CD4-positive, alpha-beta T cell (primary cell): ENCODE measurements around the gene JOSD2. TPM values are rescaled to one million over a fixed set of nuclear protein-coding genes. Genes with fewer than 3 reads are reported as not detected.
"Not testable (repeated sequence)": the region's sequence is repeated elsewhere in the genome, so short reads cannot be mapped to it uniquely, and the experiment has no call there.

Source experiments
- ATAC-seq: fragments of 200-7000 bp; cut with Tn5 transposase; one replicate; pipeline ENCODE4 v1.10.0; 2022; ENCODE audit warnings: mild to moderate bottlenecking; ENCODE audit not compliant: poor library complexity
- CTCF ChIA-PET: fragments of 350-600 bp; sonication (Branson Sonifier 250); formaldehyde crosslinking; loops from one replicate; lab custom pipeline; 2021; ENCODE audit warnings: antibody characterized with exemption, inconsistent platforms; lab: Charles Lee
- POLR2A ChIA-PET: fragments of 350-600 bp; sonication (Branson Sonifier 250); formaldehyde crosslinking; loops from one replicate; lab custom pipeline; 2021; ENCODE audit warnings: antibody characterized with exemption, inconsistent platforms; lab: Charles Lee
- DNase-seq, 14 experiments: peaks; one replicate each; pipeline ENCODE4 v3.0.0-alpha.2; 2013 to 2020; ENCODE audit warnings: mixed read lengths in 2 of 14
- H3K27ac ChIP-seq, 2 donors: one replicate each; pipeline versions ENCODE4 v1.5.1 to v1.7.0; 2013; ENCODE audit warnings: low read length in 2 of 2, low read depth in 1 of 2, mild to moderate bottlenecking in 1 of 2
- H3K27me3 ChIP-seq, 2 experiments: 1 replicate in 1 of 2; 2 replicates in 1 of 2; pipeline versions ENCODE4 v1.6.1 to v1.7.0; 2013; ENCODE audit warnings: low read length in 2 of 2, control low read depth in 1 of 2, mild to moderate bottlenecking in 1 of 2, moderate library complexity in 1 of 2; ENCODE audit not compliant: insufficient read depth in 2 of 2, control insufficient read depth in 1 of 2
- H3K36me3 ChIP-seq: one replicate; pipeline ENCODE4 v1.6.1; 2013; ENCODE audit warnings: low read length, control low read depth; ENCODE audit not compliant: insufficient read depth
- H3K4me1 ChIP-seq: one replicate; pipeline ENCODE4 v1.6.1; 2013; ENCODE audit warnings: low read length, control low read depth; ENCODE audit not compliant: insufficient read depth
- H3K4me3 ChIP-seq: one replicate; pipeline ENCODE4 v1.5.1; 2013; ENCODE audit warnings: mild to moderate bottlenecking, low read length, moderate library complexity
- H3K9me3 ChIP-seq, 2 experiments: 1 replicate in 1 of 2; 2 replicates in 1 of 2; pipeline versions ENCODE4 v1.6.1 to v1.7.0; 2013; ENCODE audit warnings: low read length in 2 of 2, mild to moderate bottlenecking in 2 of 2, control low read depth in 1 of 2, moderate library complexity in 1 of 2; ENCODE audit not compliant: control insufficient read depth in 1 of 2, insufficient read depth in 1 of 2
- H3K27ac Mint-ChIP-seq: one replicate; pipeline ENCODE4 v1.8.0; 2020; ENCODE audit warnings: mixed read lengths
- H3K27me3 Mint-ChIP-seq: one replicate; pipeline ENCODE4 v1.8.0; 2021; ENCODE audit warnings: mixed read lengths
- H3K36me3 Mint-ChIP-seq: one replicate; pipeline ENCODE4 v1.8.0; 2021; ENCODE audit warnings: low read depth, mixed read lengths
- H3K4me1 Mint-ChIP-seq: one replicate; pipeline ENCODE4 v1.8.0; 2021; ENCODE audit warnings: low read depth, mixed read lengths
- H3K4me3 Mint-ChIP-seq: one replicate; pipeline ENCODE4 v1.8.0; 2020; ENCODE audit warnings: mild to moderate bottlenecking, mixed read lengths
- H3K9me3 Mint-ChIP-seq: one replicate; pipeline ENCODE4 v1.8.0; 2020; ENCODE audit warnings: mixed read lengths
- intact Hi-C, 2 experiments: fragments of 100-400 bp; cut with DNase I in 1 of 2; cut with micrococcal nuclease in 1 of 2; formaldehyde crosslinking; loops; one replicate each; pipeline versions ENCODE4 v1.15.1 to v1.9.0; 2023 to 2025; cut with DNase I, micrococcal nuclease
- total RNA-seq, 174 experiments: library from RNA in 2 of 174; stranded (reverse) in 2 of 174; gene quantifications; one replicate each; pipeline ENCODE4 v1.2.3 and lab custom pipeline; 2021 to 2026
- TF ChIP-seq, protein P1 (sequence below): fragments of 200-600 bp; IDR thresholded peaks from one replicate; pipeline ENCODE4 v1.8.0; 2022; ENCODE audit warnings: antibody characterized with exemption, mild to moderate bottlenecking

JOSD2 gene
- total RNA-seq, 2 experiments from 2014 or later: 11.7 to 11.9 TPM

GRCh38 chr19:50534478-50534877, 23.5 kb upstream of the JOSD2 start:
- Histone ChIP-seq H3K27ac (no peak overlapping the region), H3K27me3 (peaks cover 3 to 17% of the 10 kb centered on the region in 2 experiments), H3K4me1 (no peaks in the 10 kb centered on the region), H3K9me3 (peaks cover 7 to 35% of the 10 kb centered on the region in 2 experiments), H3K36me3 (no peaks in the 10 kb centered on the region), H3K4me3 (no peak overlapping the region)
- Mint-ChIP-seq H3K36me3 (no peaks in the 10 kb centered on the region), H3K27ac (no peak overlapping the region), H3K27me3 (peaks cover 30% of the 10 kb centered on the region), H3K4me1 (no peaks in the 10 kb centered on the region), H3K9me3 (peaks cover 3% of the 10 kb centered on the region), H3K4me3 (no peak overlapping the region)
- DNase-seq (no peak), ATAC-seq (no peak)
- ChIA-PET POLR2A (no interaction called here), CTCF (no interaction called here)
- TF ChIP-seq, protein P1, sequence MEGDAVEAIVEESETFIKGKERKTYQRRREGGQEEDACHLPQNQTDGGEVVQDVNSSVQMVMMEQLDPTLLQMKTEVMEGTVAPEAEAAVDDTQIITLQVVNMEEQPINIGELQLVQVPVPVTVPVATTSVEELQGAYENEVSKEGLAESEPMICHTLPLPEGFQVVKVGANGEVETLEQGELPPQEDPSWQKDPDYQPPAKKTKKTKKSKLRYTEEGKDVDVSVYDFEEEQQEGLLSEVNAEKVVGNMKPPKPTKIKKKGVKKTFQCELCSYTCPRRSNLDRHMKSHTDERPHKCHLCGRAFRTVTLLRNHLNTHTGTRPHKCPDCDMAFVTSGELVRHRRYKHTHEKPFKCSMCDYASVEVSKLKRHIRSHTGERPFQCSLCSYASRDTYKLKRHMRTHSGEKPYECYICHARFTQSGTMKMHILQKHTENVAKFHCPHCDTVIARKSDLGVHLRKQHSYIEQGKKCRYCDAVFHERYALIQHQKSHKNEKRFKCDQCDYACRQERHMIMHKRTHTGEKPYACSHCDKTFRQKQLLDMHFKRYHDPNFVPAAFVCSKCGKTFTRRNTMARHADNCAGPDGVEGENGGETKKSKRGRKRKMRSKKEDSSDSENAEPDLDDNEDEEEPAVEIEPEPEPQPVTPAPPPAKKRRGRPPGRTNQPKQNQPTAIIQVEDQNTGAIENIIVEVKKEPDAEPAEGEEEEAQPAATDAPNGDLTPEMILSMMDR: no peak
- intact Hi-C loops: loop anchor here in 1 of 2 experiments (10.0 kb wide), 1 partner anchor 390 kb away; no protein-coding TSS in a partner anchor

- no peak for ATAC-seq
- Histone ChIP-seq H3K4me1 (no peaks in the 10 kb centered on the region), H3K27ac (no peak overlapping the region), H3K27me3 (peaks cover 1 to 17% of the 10 kb centered on the region in 2 experiments), H3K4me3 (no peak overlapping the region), H3K9me3 (peaks cover 7 to 34% of the 10 kb centered on the region in 2 experiments), H3K36me3 (no peaks in the 10 kb centered on the region)
- Mint-ChIP-seq H3K27ac (no peak overlapping the region), H3K9me3 (peaks cover 3% of the 10 kb centered on the region), H3K4me1 (no peaks in the 10 kb centered on the region), H3K4me3 (no peak overlapping the region), H3K27me3 (peaks cover 30% of the 10 kb centered on the region), H3K36me3 (no peaks in the 10 kb centered on the region)
- intact Hi-C loops: loop anchor here in 1 of 2 experiments (10.0 kb wide), 1 partner anchor 392 kb away; no protein-coding TSS in a partner anchor
- DNase-seq: no peak
- CTCF ChIA-PET: no interaction called here
- TF ChIP-seq, protein P1: no peak
- POLR2A ChIA-PET: no interaction called here
Measured at GRCh38 chr19:50532952-50533351, 22.0 kb upstream of the JOSD2 start.

- intact Hi-C loops: loop anchor here in 1 of 2 experiments (10.0 kb wide), 1 partner anchor 394 kb away; no protein-coding TSS in a partner anchor
Measured at GRCh38 chr19:50531171-50531612, 20.2 kb upstream of the JOSD2 start.

GRCh38 chr19:50528052-50528451, 17.1 kb upstream of the JOSD2 start:
- H3K27ac ChIP-seq, H3K4me3 Mint-ChIP-seq, H3K36me3 Mint-ChIP-seq, ATAC-seq, CTCF ChIA-PET, DNase-seq, H3K4me3 ChIP-seq, intact Hi-C loops, H3K9me3 Mint-ChIP-seq, POLR2A ChIA-PET, H3K27ac Mint-ChIP-seq, H3K36me3 ChIP-seq, H3K4me1 ChIP-seq, H3K4me1 Mint-ChIP-seq: not testable (repeated sequence)
- H3K27me3 Mint-ChIP-seq: peaks cover 17% of the 10 kb centered on the region
- Histone ChIP-seq H3K27me3 (peaks cover 0 to 13% of the 10 kb centered on the region in 2 experiments), H3K9me3 (peaks cover 7 to 25% of the 10 kb centered on the region in 2 experiments)

More at GRCh38 chr19:50531171-50531612, 20.2 kb upstream of the JOSD2 start:
- Histone ChIP-seq H3K36me3 (no peaks in the 10 kb centered on the region), H3K9me3 (peaks cover 7 to 32% of the 10 kb centered on the region in 2 experiments), H3K27ac (no peak overlapping the region), H3K4me1 (no peaks in the 10 kb centered on the region), H3K4me3 (no peak overlapping the region), H3K27me3 (peaks cover 0 to 13% of the 10 kb centered on the region in 2 experiments)
- TF ChIP-seq, protein P1: no peak
- ChIA-PET CTCF (no interaction called here), POLR2A (no interaction called here)
- Mint-ChIP-seq H3K36me3 (no peaks in the 10 kb centered on the region), H3K9me3 (peaks cover 3% of the 10 kb centered on the region), H3K27ac (no peak overlapping the region), H3K4me1 (no peaks in the 10 kb centered on the region), H3K27me3 (peaks cover 26% of the 10 kb centered on the region), H3K4me3 (no peak overlapping the region)
- ATAC-seq (no peak), DNase-seq (no peak)
